MM.1S (cell line): ENCODE results near the gene IL1RAPL2.

Source experiments
- EZH2 ChIP-seq: fragments of 300-600 bp; sonication (generic); optimal IDR thresholded peaks from 2 replicates; pipeline ENCODE3; 2017; ENCODE audit warnings: low read depth, mild to moderate bottlenecking, antibody characterized with exemption, low read length, mixed read lengths
- EZH2phosphoT487 ChIP-seq: fragments of 300-600 bp; sonication (generic); IDR thresholded peaks from 2 replicates; pipeline ENCODE4 v1.6.1; 2018; ENCODE audit warnings: antibody characterized with exemption, low read length
- TF ChIP-seq, protein P1 (sequence below): fragments of 300-600 bp; sonication (generic); IDR thresholded peaks from 2 replicates; pipeline ENCODE4 v1.5.1; 2016; ENCODE audit warnings: antibody characterized with exemption, low read length, mixed read lengths

DNA sequence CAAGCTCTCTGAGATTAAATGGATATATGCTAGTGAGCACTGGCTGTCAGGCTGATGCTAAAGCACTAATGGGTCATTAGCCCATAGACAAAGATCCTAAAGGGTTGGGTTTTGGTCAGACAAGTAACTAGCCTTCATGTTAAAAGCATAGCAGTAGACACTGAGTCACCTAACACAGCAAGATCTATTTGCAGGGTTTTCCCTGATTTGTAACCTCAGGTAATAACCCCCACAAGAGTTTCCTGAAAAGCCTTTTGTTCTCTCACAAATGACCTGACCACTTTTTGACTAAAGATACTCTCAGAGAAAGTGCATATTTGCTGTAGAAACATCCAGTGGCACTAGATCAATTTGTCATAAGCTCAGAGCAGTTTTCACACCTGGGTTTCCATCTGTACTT lies 905.6 kb downstream of the IL1RAPL2 start:
- TF ChIP-seq EZH2phosphoT487, result no peak
- TF ChIP-seq, protein P1, sequence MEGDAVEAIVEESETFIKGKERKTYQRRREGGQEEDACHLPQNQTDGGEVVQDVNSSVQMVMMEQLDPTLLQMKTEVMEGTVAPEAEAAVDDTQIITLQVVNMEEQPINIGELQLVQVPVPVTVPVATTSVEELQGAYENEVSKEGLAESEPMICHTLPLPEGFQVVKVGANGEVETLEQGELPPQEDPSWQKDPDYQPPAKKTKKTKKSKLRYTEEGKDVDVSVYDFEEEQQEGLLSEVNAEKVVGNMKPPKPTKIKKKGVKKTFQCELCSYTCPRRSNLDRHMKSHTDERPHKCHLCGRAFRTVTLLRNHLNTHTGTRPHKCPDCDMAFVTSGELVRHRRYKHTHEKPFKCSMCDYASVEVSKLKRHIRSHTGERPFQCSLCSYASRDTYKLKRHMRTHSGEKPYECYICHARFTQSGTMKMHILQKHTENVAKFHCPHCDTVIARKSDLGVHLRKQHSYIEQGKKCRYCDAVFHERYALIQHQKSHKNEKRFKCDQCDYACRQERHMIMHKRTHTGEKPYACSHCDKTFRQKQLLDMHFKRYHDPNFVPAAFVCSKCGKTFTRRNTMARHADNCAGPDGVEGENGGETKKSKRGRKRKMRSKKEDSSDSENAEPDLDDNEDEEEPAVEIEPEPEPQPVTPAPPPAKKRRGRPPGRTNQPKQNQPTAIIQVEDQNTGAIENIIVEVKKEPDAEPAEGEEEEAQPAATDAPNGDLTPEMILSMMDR, result no peak
- TF ChIP-seq EZH2, result no peak
